H1 (cell line): ENCODE measurements around the gene OR4C3.

ENCODE experiments used
- CTBP2 ChIP-seq: IDR thresholded peaks from 2 replicates; pipeline ENCODE4 v1.7.0; 2011; ENCODE audit warnings: borderline replicate concordance, mild to moderate bottlenecking, moderate library complexity, mixed read lengths, low read length; ENCODE audit not compliant: insufficient read depth, insufficient read length
- CTCF ChIP-seq, 3 experiments: IDR thresholded peaks; 1 replicate in 2 of 3; 2 replicates in 1 of 3; pipeline versions ENCODE4 v1.5.1 to v1.6.1; 2011; ENCODE audit warnings: low read length in 3 of 3, mild to moderate bottlenecking in 3 of 3, inconsistent platforms in 2 of 3, low read depth in 1 of 3, moderate library complexity in 1 of 3; ENCODE audit not compliant: insufficient read depth in 1 of 3; ENCODE audit errors: control extremely low read depth in 1 of 3
- EP300 ChIP-seq, 2 experiments: IDR thresholded peaks; 1 replicate in 1 of 2; 2 replicates in 1 of 2; pipeline ENCODE4 v1.6.1; 2011 to 2012; ENCODE audit warnings: low read depth in 2 of 2, low read length in 2 of 2, mild to moderate bottlenecking in 2 of 2, borderline replicate concordance in 1 of 2, inconsistent platforms in 1 of 2, moderate library complexity in 1 of 2
- EZH2 ChIP-seq: fragments of 200-600 bp; sonication (generic); IDR thresholded peaks from 2 replicates; pipeline ENCODE4 v1.7.1; 2012; ENCODE audit warnings: low read depth, mild to moderate bottlenecking, moderate library complexity, low read length, inconsistent platforms; ENCODE audit not compliant: severe bottlenecking
- POLR2A ChIP-seq, 2 experiments: IDR thresholded peaks; 1 replicate in 1 of 2; 2 replicates in 1 of 2; pipeline ENCODE4 v1.6.1; 2011; ENCODE audit warnings: low read depth in 2 of 2, low read length in 2 of 2, mild to moderate bottlenecking in 2 of 2; ENCODE audit errors: control extremely low read depth in 1 of 2
- SUZ12 ChIP-seq: fragments of 200-600 bp; sonication (generic); IDR thresholded peaks from 2 replicates; pipeline ENCODE4 v1.6.1; 2012; ENCODE audit warnings: mild to moderate bottlenecking, inconsistent platforms, low read length, moderate library complexity, mixed read lengths
- TCF12 ChIP-seq: IDR thresholded peaks from 2 replicates; pipeline ENCODE4 v1.6.1; 2011; ENCODE audit warnings: low read depth, mild to moderate bottlenecking, low read length
- TF ChIP-seq, protein P1 (sequence below): IDR thresholded peaks from 2 replicates; pipeline ENCODE4 v1.6.1; 2012; ENCODE audit warnings: inconsistent platforms

GRCh38 chr11:48366365-48366764, 41.6 kb downstream of the OR4C3 start, which contains the start of gene OR4C5:
- TF ChIP-seq EP300 (IDR thresholded peaks at IDR 0.05; ENCODE audit: borderline replicate concordance in 1 of 2, low read depth in 2 of 2, low read length in 2 of 2) (no peak), TCF12 (no peak), CTCF (IDR thresholded peaks at IDR 0.05; ENCODE audit: control extremely low read depth in 1 of 3, insufficient read depth in 1 of 3, low read depth in 1 of 3, low read length in 3 of 3) (no peak), SUZ12 (no peak), CTBP2 (no peak), EZH2 (no peak), POLR2A (IDR thresholded peaks at IDR 0.05; ENCODE audit: control extremely low read depth in 1 of 2, low read depth in 2 of 2, low read length in 2 of 2) (no peak)
- TF ChIP-seq, protein P1, sequence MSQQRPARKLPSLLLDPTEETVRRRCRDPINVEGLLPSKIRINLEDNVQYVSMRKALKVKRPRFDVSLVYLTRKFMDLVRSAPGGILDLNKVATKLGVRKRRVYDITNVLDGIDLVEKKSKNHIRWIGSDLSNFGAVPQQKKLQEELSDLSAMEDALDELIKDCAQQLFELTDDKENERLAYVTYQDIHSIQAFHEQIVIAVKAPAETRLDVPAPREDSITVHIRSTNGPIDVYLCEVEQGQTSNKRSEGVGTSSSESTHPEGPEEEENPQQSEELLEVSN, result no peak
